NCI-H446 (cell line): ENCODE measurements around the gene LARGE1.

Experiments used
- DNase-seq, 2 experiments: peaks; one replicate each; lab custom pipeline; 2025; lab: John Stamatoyannopoulos, UW

The LARGE1 gene

DNA sequence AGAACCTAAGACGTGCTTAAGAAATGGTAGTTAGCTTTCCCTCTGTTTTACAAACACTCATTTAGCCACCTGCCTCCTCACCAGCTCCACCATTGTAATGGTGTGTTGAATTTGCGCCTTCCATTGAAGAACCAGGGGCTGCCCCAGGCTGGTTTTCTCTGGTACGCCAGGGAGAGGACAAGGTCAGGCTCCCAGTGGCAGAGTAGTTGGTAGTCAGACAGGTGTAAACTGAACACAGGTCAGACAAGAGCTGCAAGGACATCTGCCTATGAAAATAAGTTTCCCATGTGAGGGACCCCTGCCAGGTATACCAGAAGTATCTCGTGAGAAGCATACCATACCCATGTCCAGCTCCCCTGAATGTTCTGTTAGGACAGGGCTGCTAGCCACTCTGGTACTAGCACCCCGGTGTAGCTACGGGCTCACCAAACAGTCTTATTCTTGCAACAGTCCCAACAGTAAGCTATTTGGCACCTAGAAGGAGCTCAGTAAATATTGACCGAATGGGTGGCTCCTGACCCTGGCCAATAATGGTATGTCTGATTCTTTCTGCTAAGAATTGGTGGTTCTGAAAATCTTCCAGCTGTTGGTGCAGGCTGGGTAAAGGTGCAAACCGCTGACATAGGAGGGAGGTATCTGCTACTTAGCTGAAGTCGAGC lies 359.0 kb downstream of the LARGE1 start:
- no peak for DNase-seq

GRCh38 chr22:33557836-33558235 lies 362.4 kb downstream of the LARGE1 start:
- no peak for DNase-seq

DNA sequence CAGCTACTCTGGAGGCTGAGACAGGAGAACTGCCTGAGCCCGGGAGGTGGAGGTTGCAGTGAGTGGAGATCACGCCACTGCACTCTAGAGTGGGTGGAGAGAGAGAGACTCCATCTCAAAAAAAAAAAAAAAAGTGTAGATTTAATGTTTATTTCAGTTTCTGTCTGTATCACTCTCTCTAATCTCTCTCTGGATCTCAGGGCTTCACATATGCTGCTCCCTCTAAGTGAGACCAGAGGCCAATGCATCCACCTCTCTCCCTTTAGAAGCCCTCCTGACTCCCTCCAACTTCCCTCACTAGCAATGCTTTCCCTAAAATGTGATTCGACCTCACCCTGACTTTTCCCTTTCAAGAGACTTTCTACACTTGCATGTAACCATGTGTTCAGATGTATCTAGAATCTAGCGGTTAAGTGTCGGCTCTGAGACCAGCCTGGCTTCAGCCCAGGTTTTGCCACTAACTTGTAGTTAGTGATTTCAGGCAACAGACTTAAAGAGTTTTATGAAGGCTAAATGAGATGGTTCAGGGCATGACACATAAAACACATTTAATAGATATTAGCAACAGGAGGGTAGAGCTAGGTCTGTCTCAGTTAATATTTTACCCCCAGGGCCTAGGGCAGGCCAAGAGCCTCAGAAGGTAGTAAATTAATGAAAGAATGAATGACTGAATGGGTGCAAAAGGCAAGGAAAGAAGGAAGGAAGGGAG lies 364.3 kb downstream of the LARGE1 start:
- no peak for DNase-seq

DNA sequence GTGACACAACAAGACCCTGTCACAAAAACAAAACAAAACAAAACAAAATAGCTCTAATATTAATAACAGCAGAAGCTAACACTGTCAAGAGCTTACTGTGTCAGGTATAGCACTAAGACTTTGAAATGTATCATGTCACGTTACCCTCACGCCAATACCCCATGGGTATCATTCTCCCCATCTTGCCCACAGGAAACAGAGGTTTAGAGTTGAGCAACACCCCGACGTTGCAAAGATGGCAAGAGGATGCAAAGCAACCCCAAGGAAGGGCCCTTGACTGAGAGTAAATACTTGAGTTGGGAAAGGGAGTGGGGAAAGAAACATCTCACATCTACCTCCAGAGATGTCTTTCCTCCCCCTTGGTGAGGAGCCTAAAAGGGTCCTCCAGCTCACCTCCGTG lies 366.8 kb downstream of the LARGE1 start:
- no peak for DNase-seq

- no peak for DNase-seq
Measured at GRCh38 chr22:33544707-33545106, 375.6 kb downstream of the LARGE1 start.

- no peak for DNase-seq
Measured at GRCh38 chr22:33542722-33543121, 377.6 kb downstream of the LARGE1 start.

- DNase-seq = no peak
Measured at GRCh38 chr22:33542153-33542552, 378.1 kb downstream of the LARGE1 start.

DNA sequence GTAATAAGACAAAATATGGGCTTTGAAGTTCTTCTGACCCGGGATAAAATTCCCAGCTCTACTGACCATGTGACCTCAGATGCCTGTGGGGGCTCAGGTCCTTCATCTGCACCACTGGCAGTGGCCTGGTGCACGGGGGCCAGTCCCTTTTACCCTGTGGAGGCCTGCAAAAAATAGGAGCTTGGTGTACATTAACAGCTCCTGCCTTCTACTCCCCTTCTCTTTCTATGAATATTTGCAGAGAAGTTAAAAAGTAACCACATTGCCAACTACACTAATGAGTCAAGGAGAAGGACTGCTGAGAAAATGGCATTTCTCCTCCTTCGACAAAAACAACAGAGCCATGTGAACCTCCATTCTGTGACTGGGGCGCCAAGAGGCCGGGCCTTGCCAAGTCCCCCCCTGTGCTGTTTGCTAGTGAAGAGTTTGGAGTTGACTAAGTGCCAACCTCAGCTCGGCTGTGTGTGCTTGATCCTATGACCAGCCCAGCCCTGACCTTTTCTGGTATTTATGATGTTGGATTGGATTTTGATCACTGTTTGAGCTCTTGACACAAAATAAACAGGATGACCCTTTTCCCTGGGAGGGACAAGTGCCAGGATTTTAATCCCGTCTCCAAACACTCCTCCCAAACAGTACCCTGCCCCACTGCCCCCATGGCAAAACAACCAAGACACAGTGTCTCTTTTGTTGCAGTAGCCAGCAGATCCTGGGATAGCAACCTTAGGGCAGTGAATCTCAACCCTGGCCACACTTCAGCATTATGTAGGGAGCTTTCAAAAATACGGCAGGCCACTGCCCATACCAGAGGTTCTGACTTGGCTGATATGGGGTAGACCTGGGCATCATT lies 380.1 kb downstream of the LARGE1 start:
- no peak for DNase-seq

DNA sequence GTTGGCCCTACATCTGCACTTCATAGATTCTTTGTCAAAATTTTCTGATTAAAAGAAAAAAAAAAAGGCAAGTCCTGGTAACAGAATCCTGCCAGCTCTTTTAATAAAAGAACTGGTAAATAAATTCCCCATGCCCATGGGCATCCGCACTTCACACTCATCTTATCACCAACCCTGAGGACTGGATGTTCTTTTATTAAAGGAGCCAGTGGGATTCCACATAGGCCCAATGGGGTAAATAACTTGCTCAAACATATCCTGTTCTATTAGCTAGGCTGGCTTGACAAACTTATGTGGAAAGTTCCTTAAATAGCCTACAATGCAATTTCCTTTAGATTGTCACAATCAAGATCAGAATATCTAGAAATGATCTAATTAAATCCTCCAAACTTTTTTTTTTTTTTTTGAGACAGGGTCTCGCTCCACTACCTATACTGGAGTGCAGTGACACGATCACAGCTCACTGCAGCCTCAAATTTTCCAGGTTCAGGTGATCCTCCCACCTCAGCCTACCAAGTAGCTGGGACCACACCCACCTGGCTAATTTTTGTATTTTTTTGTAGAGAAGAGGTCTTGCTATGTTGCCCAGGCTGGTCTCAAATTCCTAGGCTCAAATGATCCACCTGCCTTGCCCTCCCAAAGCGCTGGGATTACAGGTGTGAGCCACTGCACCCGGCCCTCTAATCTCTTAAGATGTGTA lies 380.9 kb downstream of the LARGE1 start:
- DNase-seq = no peak

DNA sequence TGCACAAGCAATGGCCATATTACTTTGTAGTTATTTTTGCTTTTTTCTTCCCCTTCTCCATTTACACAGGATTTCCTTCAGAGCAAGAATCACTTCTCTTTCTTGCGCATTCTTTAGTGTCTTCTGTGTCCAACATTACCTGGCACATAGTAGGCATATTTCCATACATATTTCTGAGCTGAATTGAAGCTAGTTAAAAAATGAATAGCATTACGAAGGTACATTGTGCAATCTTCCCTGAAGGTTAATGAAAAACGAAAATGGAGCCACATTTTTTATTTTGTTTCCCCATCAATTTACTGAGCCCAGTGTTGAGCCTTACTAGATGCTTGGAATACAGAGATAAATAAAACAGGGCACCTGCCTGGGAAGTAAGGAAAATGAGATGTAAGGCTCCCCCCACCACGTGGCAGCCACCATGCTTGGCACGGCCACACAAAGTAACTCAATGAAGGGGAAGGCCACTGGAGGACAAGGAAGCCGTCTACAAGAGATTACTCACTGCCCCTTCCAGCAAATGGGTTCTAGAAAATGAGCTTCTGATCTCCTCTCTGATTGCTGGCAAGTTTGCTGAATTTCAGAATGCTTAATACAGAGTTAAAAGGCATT lies 381.9 kb downstream of the LARGE1 start:
- no peak for DNase-seq

DNA sequence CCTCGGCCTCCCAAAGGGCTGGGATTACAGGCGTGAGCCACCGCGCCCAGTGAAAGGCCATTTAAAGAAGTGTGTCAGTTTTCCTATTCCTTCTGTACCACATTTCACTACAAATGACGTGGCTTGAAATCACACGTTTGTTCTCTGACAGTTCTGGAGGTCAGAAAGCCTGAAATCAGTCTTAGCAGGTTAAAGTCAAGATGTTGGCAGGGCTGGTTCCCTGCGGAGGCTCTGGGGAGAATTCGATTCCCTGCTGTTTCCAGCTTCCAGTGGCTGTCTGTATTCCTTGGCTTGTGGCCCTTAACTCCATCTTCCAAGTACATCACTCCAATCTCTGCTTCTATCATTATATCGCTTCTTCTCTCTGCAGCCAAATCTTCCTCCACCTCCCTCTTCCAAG lies 383.2 kb downstream of the LARGE1 start:
- no peak for DNase-seq

DNA sequence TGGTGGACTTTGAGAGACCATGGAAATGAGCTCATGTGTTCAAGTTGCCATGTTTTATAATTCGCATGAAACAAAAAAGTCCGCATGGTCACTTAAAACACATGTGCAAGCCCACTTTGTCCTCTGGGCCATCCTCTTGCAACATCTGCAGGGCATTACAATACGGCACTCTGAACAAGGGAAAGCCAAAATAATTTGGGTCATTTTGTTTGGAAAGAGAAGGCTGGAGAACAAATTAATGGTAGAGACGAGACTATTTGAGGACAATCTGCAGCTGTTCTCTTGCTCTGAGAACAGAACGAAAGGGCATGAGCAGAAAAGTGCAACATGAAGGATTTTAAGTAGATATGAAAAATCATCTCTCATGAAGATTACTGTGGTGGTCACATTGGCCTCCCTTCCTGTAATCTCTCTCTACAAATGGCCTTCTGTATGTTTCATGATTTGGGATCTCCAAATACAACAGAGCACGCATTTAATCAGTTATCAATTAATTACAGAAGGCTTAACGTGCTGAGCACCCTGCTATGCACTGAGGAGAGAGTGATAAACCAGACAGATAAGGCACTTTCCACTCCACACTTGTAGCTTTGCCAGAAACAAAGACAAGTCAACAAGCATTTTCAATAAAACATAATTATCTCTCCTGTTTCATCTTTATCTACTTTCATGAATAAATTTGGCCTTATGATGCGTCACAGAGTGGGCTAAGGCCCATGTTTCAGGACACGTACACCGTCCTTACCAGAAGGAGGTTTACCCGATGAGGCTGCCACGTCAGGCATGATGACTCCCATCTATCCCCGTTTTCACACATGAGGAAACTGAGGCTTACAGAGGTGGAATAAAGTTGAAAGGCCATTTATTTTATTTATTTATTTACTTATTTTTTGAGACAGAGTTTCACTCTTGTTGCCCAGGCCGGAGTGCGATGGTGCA lies 384.1 kb downstream of the LARGE1 start:
- DNase-seq = no peak

DNA sequence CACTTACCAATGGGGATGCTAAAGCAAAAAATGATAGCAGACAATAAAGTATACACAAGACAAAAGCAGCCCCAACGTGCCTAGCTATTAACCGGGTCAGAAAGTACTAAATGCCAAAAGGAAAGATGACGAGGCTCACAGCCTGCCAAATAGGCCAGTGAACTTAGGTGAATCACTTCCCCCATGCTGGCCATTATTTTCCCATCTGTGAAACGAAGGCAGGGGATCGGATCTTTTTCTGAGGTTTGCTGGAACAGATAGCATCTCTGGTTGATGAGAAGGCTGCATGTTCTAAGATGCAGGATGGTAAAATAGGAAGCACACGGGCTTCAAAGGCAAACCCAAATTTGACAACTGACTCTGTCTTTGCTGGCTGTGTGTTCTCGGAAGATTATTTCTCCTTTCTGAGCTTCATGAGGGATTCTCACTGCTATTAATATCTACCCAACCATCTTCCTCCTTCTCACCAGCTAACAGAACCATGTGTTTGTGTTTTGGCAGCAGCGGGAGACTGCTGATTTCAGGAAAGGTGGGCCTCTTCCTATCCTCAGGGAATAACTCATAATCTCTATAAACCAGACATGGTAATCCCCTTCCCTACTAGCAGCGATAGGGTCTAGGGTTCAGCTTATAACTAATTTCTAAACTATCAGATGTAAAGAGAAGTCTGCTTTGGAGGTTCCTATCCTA lies 390.7 kb downstream of the LARGE1 start:
- no peak for DNase-seq

- no peak for DNase-seq
Measured at GRCh38 chr22:33528183-33528582, 392.1 kb downstream of the LARGE1 start.

GRCh38 chr22:33526434-33527107 lies 393.7 kb downstream of the LARGE1 start:
- DNase-seq = no peak

DNA sequence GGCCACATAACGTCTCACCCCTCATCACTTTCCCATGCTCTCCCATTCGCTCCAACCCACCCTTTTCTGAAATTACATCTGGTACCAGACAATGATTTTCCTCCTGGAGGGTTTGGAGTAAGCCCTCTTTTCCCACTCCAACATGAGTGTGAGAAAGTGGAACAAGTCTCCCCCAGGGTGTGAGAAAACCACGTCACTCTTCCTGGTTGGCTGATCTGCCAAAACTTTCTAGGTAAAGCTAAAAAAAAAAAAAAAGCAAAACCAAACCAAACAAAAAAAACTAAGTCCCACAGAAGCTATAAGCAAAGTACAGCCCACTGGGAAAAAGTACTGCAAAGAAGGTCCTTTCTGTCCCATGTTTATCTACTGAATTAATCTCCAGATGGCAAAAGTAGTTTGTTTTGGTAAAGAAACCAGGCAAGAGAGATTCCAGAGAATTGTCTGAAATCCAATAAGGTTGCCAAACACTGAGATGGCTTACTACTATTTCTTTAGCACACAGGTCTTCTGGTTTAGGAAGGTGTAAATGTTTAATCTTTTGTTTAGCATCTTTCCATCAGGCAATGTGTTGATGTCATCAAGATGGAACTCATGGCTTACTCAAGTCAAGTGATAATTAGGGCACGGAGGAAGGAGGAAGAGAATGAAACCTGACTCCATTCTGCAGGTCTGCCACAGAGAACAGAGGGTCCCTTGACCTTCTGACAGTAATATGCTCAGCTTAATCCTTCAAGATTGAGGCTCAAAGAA lies 395.6 kb downstream of the LARGE1 start:
- DNase-seq = no peak

GRCh38 chr22:33521879-33522665 lies 398.2 kb downstream of the LARGE1 start:
- no peak for DNase-seq
